Measurements from ENCODE around the gene PSMB3.

PSMB3 gene

DNA sequence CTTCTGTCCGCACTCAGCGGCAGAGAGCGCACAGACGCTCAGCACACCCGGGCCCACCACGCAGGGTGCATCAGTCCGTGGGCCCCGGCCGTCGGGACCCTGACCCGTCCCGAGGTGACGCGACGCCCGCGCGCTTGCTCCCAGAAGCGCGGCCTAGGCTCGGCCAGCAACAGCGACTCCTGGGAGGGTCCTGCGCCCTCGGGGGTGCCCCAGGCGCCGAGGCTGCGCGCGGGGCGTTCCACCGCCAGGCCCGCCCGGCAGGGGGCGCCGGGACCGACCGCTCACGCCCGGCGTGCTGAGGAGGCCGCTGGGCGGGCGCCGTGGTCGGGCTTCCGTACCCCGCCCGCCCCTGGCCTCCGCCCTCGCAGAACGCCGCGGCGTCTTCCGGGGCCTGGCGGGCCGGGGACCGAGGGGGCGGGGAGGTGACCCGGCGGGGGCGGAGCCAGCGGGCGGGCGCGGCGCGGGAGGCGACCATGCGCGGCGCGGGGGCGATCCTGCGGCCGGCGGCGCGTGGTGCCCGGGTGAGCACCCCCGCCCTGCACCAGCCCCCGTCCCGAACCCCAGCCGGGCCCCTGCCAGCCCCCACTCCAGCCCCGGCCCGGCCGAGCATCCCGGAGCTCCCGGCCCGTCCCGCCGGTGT lies 22.5 kb upstream of the PSMB3 start, which contains the start of gene CISD3 (continued):
- TF ChIP-seq, protein P1, sequence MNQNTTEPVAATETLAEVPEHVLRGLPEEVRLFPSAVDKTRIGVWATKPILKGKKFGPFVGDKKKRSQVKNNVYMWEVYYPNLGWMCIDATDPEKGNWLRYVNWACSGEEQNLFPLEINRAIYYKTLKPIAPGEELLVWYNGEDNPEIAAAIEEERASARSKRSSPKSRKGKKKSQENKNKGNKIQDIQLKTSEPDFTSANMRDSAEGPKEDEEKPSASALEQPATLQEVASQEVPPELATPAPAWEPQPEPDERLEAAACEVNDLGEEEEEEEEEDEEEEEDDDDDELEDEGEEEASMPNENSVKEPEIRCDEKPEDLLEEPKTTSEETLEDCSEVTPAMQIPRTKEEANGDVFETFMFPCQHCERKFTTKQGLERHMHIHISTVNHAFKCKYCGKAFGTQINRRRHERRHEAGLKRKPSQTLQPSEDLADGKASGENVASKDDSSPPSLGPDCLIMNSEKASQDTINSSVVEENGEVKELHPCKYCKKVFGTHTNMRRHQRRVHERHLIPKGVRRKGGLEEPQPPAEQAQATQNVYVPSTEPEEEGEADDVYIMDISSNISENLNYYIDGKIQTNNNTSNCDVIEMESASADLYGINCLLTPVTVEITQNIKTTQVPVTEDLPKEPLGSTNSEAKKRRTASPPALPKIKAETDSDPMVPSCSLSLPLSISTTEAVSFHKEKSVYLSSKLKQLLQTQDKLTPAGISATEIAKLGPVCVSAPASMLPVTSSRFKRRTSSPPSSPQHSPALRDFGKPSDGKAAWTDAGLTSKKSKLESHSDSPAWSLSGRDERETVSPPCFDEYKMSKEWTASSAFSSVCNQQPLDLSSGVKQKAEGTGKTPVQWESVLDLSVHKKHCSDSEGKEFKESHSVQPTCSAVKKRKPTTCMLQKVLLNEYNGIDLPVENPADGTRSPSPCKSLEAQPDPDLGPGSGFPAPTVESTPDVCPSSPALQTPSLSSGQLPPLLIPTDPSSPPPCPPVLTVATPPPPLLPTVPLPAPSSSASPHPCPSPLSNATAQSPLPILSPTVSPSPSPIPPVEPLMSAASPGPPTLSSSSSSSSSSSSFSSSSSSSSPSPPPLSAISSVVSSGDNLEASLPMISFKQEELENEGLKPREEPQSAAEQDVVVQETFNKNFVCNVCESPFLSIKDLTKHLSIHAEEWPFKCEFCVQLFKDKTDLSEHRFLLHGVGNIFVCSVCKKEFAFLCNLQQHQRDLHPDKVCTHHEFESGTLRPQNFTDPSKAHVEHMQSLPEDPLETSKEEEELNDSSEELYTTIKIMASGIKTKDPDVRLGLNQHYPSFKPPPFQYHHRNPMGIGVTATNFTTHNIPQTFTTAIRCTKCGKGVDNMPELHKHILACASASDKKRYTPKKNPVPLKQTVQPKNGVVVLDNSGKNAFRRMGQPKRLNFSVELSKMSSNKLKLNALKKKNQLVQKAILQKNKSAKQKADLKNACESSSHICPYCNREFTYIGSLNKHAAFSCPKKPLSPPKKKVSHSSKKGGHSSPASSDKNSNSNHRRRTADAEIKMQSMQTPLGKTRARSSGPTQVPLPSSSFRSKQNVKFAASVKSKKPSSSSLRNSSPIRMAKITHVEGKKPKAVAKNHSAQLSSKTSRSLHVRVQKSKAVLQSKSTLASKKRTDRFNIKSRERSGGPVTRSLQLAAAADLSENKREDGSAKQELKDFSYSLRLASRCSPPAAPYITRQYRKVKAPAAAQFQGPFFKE (tag by site-specific recombination; IDR thresholded peaks at IDR 0.05; ENCODE audit: borderline replicate concordance) = no peak
- TF ChIP-seq ZNF571 (tag by site-specific recombination; IDR thresholded peaks at IDR 0.05) = no peak
- TF ChIP-seq ZNF776 (tag by site-specific recombination; IDR thresholded peaks at IDR 0.05; ENCODE audit: borderline replicate concordance) = no peak
- TF ChIP-seq, protein P2, sequence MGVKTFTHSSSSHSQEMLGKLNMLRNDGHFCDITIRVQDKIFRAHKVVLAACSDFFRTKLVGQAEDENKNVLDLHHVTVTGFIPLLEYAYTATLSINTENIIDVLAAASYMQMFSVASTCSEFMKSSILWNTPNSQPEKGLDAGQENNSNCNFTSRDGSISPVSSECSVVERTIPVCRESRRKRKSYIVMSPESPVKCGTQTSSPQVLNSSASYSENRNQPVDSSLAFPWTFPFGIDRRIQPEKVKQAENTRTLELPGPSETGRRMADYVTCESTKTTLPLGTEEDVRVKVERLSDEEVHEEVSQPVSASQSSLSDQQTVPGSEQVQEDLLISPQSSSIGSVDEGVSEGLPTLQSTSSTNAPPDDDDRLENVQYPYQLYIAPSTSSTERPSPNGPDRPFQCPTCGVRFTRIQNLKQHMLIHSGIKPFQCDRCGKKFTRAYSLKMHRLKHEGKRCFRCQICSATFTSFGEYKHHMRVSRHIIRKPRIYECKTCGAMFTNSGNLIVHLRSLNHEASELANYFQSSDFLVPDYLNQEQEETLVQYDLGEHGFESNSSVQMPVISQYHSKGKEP (tag by site-specific recombination; IDR thresholded peaks at IDR 0.05) = 0 out of 2 replicates have a peak, but pooled peaks have one; percentile 28
- TF ChIP-seq MYNN (tag by site-specific recombination; IDR thresholded peaks at IDR 0.05; ENCODE audit: borderline replicate concordance) = no peak
- TF ChIP-seq, protein P3, sequence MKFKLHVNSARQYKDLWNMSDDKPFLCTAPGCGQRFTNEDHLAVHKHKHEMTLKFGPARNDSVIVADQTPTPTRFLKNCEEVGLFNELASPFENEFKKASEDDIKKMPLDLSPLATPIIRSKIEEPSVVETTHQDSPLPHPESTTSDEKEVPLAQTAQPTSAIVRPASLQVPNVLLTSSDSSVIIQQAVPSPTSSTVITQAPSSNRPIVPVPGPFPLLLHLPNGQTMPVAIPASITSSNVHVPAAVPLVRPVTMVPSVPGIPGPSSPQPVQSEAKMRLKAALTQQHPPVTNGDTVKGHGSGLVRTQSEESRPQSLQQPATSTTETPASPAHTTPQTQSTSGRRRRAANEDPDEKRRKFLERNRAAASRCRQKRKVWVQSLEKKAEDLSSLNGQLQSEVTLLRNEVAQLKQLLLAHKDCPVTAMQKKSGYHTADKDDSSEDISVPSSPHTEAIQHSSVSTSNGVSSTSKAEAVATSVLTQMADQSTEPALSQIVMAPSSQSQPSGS (tag by site-specific recombination; IDR thresholded peaks at IDR 0.05; ENCODE audit: low read depth) = no peak
- TF ChIP-seq GFI1B (tag by site-specific recombination; IDR thresholded peaks at IDR 0.05) = no peak
- no peak for TF ChIP-seq ZNF2 (tag by site-specific recombination; IDR thresholded peaks at IDR 0.05)
- TF ChIP-seq ZNF830 (tag by site-specific recombination; IDR thresholded peaks at IDR 0.05; ENCODE audit: low read depth) = no peak
- peak; percentile 87 for TF ChIP-seq GLIS2 (tag by site-specific recombination; IDR thresholded peaks at IDR 0.05)
- no peak for TF ChIP-seq ZNF747 (tag by site-specific recombination; IDR thresholded peaks at IDR 0.05)
- TF ChIP-seq SCRT2 (tag by site-specific recombination; IDR thresholded peaks at IDR 0.05) = no peak
- TF ChIP-seq ZNF621 (tag by site-specific recombination; IDR thresholded peaks at IDR 0.05) = no peak
- no peak for TF ChIP-seq ZNF670 (tag by site-specific recombination; IDR thresholded peaks at IDR 0.05; ENCODE audit: low read depth)
- no peak for TF ChIP-seq ZBTB7A (tag by site-specific recombination; IDR thresholded peaks at IDR 0.05; ENCODE audit: low read depth)
- TF ChIP-seq ZNF19 (tag by site-specific recombination; IDR thresholded peaks at IDR 0.05; ENCODE audit: low read depth) = no peak
- TF ChIP-seq ZNF626 (tag by site-specific recombination; IDR thresholded peaks at IDR 0.05) = no peak
- TF ChIP-seq ZNF366 (tag by site-specific recombination; conservative IDR thresholded peaks at IDR 0.05) = no peak
- TF ChIP-seq RBAK (tag by site-specific recombination; IDR thresholded peaks at IDR 0.05) = no peak
- TF ChIP-seq ZNF175 (tag by site-specific recombination; IDR thresholded peaks at IDR 0.05) = no peak
- no peak for TF ChIP-seq ZNF146 (tag by site-specific recombination; IDR thresholded peaks at IDR 0.05)
- TF ChIP-seq ZNF211 (tag by site-specific recombination; IDR thresholded peaks at IDR 0.05; ENCODE audit: low read depth) = no peak
- no peak for TF ChIP-seq ZNF18 (tag by site-specific recombination; IDR thresholded peaks at IDR 0.05)
- no peak for TF ChIP-seq ZNF112 (tag by site-specific recombination; IDR thresholded peaks at IDR 0.05)
- no peak for TF ChIP-seq ZNF777 (tag by site-specific recombination; IDR thresholded peaks at IDR 0.05; ENCODE audit: borderline replicate concordance)
- TF ChIP-seq ZNF510 (tag by site-specific recombination; IDR thresholded peaks at IDR 0.05; ENCODE audit: insufficient replicate concordance) = no peak
- no peak for TF ChIP-seq HIC1 (tag by site-specific recombination; IDR thresholded peaks at IDR 0.05)
- TF ChIP-seq ZNF610 (tag by site-specific recombination; IDR thresholded peaks at IDR 0.05; ENCODE audit: borderline replicate concordance) = no peak

Measured in HEK293 (cell line).